Mesothelial cell of epicardium (in vitro differentiated cells): ENCODE results near the gene CCDC61. TPM values are rescaled to one million over a fixed set of nuclear protein-coding genes. Genes with fewer than 3 reads are reported as not detected.
A peak's percentile ranks its signal among the peaks of the same experiment; 100 is the strongest.

Source experiments
- DNase-seq, 2 experiments: peaks; one replicate each; pipeline ENCODE4 v3.0.0; 2021; ENCODE audit warnings: low spot score in 2 of 2; ENCODE audit not compliant: unreplicated experiment in 2 of 2
- H3K27ac Mint-ChIP-seq: 2 replicates; pipeline ENCODE4 v1.8.0; 2021; ENCODE audit warnings: mixed read lengths
- H3K27me3 Mint-ChIP-seq: 2 replicates; pipeline ENCODE4 v1.8.0; 2021; ENCODE audit warnings: low read depth, mixed read lengths
- H3K36me3 Mint-ChIP-seq: 2 replicates; pipeline ENCODE4 v1.8.0; 2021; ENCODE audit warnings: mixed read lengths
- H3K4me1 Mint-ChIP-seq: 2 replicates; pipeline ENCODE4 v1.8.0; 2021; ENCODE audit warnings: mixed read lengths
- H3K4me3 Mint-ChIP-seq: 2 replicates; pipeline ENCODE4 v1.8.0; 2021; ENCODE audit warnings: mild to moderate bottlenecking, moderate library complexity, mixed read lengths
- H3K9me3 Mint-ChIP-seq: 2 replicates; pipeline ENCODE4 v1.8.0; 2021; ENCODE audit warnings: mixed read lengths
- CTCF ChIP-seq: fragments of 200-600 bp; sonication (generic); IDR thresholded peaks from one replicate; pipeline ENCODE4 v1.5.0; 2021; ENCODE audit warnings: antibody characterized with exemption; ENCODE audit not compliant: unreplicated experiment
- total RNA-seq: library from RNA; stranded (reverse); gene quantifications from 3 replicates; pipeline ENCODE4 v1.2.1, GENCODE V29; 2021

Gene CCDC61
- total RNA-seq = 21.5 to 24.9 TPM (median 22.3 TPM) in 3 replicates

- DNase-seq = peak; percentile 90 to 97
- H3K27ac Mint-ChIP-seq = no peak within 1 kb of the TSS
- peaks cover 6% of the 10 kb centered on the region for H3K36me3 Mint-ChIP-seq
- peaks cover 15% of the 10 kb centered on the region for H3K27me3 Mint-ChIP-seq
- no peaks in the 10 kb centered on the region for H3K9me3 Mint-ChIP-seq
- no peak for TF ChIP-seq CTCF
- peak within 1 kb of the TSS; percentile 20 for H3K4me3 Mint-ChIP-seq
- H3K4me1 Mint-ChIP-seq = peaks cover 22% of the 10 kb centered on the region
These were observed at the start of gene CCDC61 for GRCh38 chr19:45994998-45995714. CCDC61 (plus strand) TSS chr19:45995467; CDS start chr19:46003019, 7,552 bp downstream.

- DNase-seq = no peak
- peaks cover 5% of the 10 kb centered on the region for H3K9me3 Mint-ChIP-seq
- no peak for TF ChIP-seq CTCF
- H3K36me3 Mint-ChIP-seq = no peaks in the 10 kb centered on the region
- H3K27me3 Mint-ChIP-seq = peaks cover 32% of the 10 kb centered on the region
- H3K4me3 Mint-ChIP-seq = no peak overlapping the region
- H3K27ac Mint-ChIP-seq = no peak overlapping the region
- no peaks in the 10 kb centered on the region for H3K4me1 Mint-ChIP-seq
These were observed 47.3 kb upstream of the CCDC61 start for GRCh38 chr19:45947926-45948325.

- Mint-ChIP-seq H3K36me3 (no peaks in the 10 kb centered on the region), H3K27me3 (peaks cover 45% of the 10 kb centered on the region), H3K9me3 (no peaks in the 10 kb centered on the region), H3K4me1 (peaks cover 3% of the 10 kb centered on the region), H3K27ac (no peak overlapping the region), H3K4me3 (no peak overlapping the region)
- no peak for DNase-seq
- no peak for TF ChIP-seq CTCF
These were observed 43.0 kb upstream of the CCDC61 start for GRCh38 chr19:45952341-45952685.

GRCh38 chr19:45952686-45953505 lies 42.4 kb upstream of the CCDC61 start:
- peaks cover 45% of the 10 kb centered on the region for H3K27me3 Mint-ChIP-seq
- DNase-seq = peak; percentile 66 to 86
- H3K9me3 Mint-ChIP-seq = no peaks in the 10 kb centered on the region
- H3K36me3 Mint-ChIP-seq = no peaks in the 10 kb centered on the region
- H3K4me3 Mint-ChIP-seq = peak overlapping the region; percentile 24
- H3K4me1 Mint-ChIP-seq = peaks cover 3% of the 10 kb centered on the region
- TF ChIP-seq CTCF = no peak
- H3K27ac Mint-ChIP-seq = no peak overlapping the region

GRCh38 chr19:45953676-45954075 lies 41.6 kb upstream of the CCDC61 start:
- Mint-ChIP-seq H3K9me3 (no peaks in the 10 kb centered on the region), H3K4me1 (peaks cover 3% of the 10 kb centered on the region), H3K36me3 (no peaks in the 10 kb centered on the region), H3K4me3 (no peak overlapping the region), H3K27ac (no peak overlapping the region), H3K27me3 (peaks cover 50% of the 10 kb centered on the region)
- DNase-seq = no peak
- TF ChIP-seq CTCF = no peak
